Loucy (cell line): ENCODE data around the gene ADCY9.

Experiments used
- H2AFZ ChIP-seq: fragments of 200-600 bp; sonication (generic); 2 replicates; pipeline ENCODE4 v1.6.0; 2016; ENCODE audit warnings: antibody characterized with exemption, mild to moderate bottlenecking, low read length, moderate library complexity
- H3F3A ChIP-seq: fragments of 200-600 bp; 2 replicates; pipeline ENCODE4 v1.6.0; 2016; ENCODE audit warnings: antibody characterized with exemption, low read depth, mild to moderate bottlenecking
- H3K27me3 ChIP-seq: fragments of 200-600 bp; sonication (generic); 2 replicates; pipeline ENCODE4 v1.6.1; 2014; ENCODE audit warnings: low read length, mild to moderate bottlenecking; ENCODE audit not compliant: insufficient read depth, poor library complexity, severe bottlenecking
- H3K36me3 ChIP-seq: fragments of 200-600 bp; sonication (generic); 2 replicates; pipeline ENCODE4 v1.6.1; 2016; ENCODE audit warnings: low read length; ENCODE audit not compliant: insufficient read depth
- H3K4me1 ChIP-seq: fragments of 200-600 bp; sonication (generic); 2 replicates; pipeline ENCODE4 v1.5.1; 2014; ENCODE audit warnings: low read length, mild to moderate bottlenecking; ENCODE audit not compliant: insufficient read depth, poor library complexity, severe bottlenecking
- H3K4me2 ChIP-seq: fragments of 200-600 bp; sonication (generic); 2 replicates; pipeline ENCODE4 v1.6.0; 2014; ENCODE audit warnings: antibody characterized with exemption, low read length, low read depth, mild to moderate bottlenecking; ENCODE audit not compliant: poor library complexity, severe bottlenecking
- H3K4me3 ChIP-seq: fragments of 200-600 bp; sonication (generic); 2 replicates; pipeline ENCODE4 v1.5.1; 2014; ENCODE audit warnings: low read length, mild to moderate bottlenecking, mixed read lengths; ENCODE audit not compliant: poor library complexity, severe bottlenecking
- H3K79me2 ChIP-seq: fragments of 200-600 bp; sonication (generic); 2 replicates; pipeline ENCODE4 v1.6.1; 2014; ENCODE audit warnings: low read length; ENCODE audit not compliant: insufficient read depth
- H3K9ac ChIP-seq: fragments of 200-600 bp; sonication (generic); 2 replicates; pipeline ENCODE4 v1.6.0; 2014; ENCODE audit warnings: mild to moderate bottlenecking, low read depth, low read length, moderate library complexity; ENCODE audit not compliant: poor library complexity, severe bottlenecking
- H3K9me2 ChIP-seq: fragments of 200-600 bp; sonication (generic); replicated peaks from 2 replicates; pipeline ENCODE4 v1.6.1; 2016; ENCODE audit warnings: low read depth, low read length, mixed read lengths
- H3K9me3 ChIP-seq: fragments of 200-600 bp; sonication (generic); 2 replicates; pipeline ENCODE4 v1.6.1; 2014; ENCODE audit warnings: mild to moderate bottlenecking, antibody characterized with exemption, low read length, low read depth; ENCODE audit not compliant: insufficient read depth
- H4K20me1 ChIP-seq: fragments of 200-600 bp; sonication (generic); 2 replicates; pipeline ENCODE4 v1.6.0; 2014; ENCODE audit warnings: antibody characterized with exemption, low read length, mild to moderate bottlenecking; ENCODE audit not compliant: insufficient read depth, poor library complexity, severe bottlenecking
- EZH2phosphoT487 ChIP-seq: fragments of 200-600 bp; IDR thresholded peaks from 2 replicates; pipeline ENCODE4 v1.6.1; 2018; ENCODE audit warnings: antibody characterized with exemption, mild to moderate bottlenecking, moderate library complexity, borderline replicate concordance
- TF ChIP-seq, protein P1 (sequence below): fragments of 200-600 bp; sonication (generic); conservative IDR thresholded peaks from 2 replicates; pipeline ENCODE4 v1.5.1; 2014; ENCODE audit warnings: mild to moderate bottlenecking, antibody characterized with exemption, low read length

Gene ADCY9

GRCh38 chr16:3982216-3982615, 134.0 kb downstream of the ADCY9 start:
- no peaks in the 10 kb centered on the region for H3K36me3 ChIP-seq
- no peak overlapping the region for H3K4me2 ChIP-seq
- no peaks in the 10 kb centered on the region for H3K9me2 ChIP-seq
- no peak overlapping the region for H3K9ac ChIP-seq
- no peaks in the 10 kb centered on the region for H4K20me1 ChIP-seq
- no peaks in the 10 kb centered on the region for H3F3A ChIP-seq
- no peak overlapping the region for H2AFZ ChIP-seq
- H3K4me1 ChIP-seq: no peaks in the 10 kb centered on the region
- no peaks in the 10 kb centered on the region for H3K27me3 ChIP-seq
- TF ChIP-seq, protein P1, sequence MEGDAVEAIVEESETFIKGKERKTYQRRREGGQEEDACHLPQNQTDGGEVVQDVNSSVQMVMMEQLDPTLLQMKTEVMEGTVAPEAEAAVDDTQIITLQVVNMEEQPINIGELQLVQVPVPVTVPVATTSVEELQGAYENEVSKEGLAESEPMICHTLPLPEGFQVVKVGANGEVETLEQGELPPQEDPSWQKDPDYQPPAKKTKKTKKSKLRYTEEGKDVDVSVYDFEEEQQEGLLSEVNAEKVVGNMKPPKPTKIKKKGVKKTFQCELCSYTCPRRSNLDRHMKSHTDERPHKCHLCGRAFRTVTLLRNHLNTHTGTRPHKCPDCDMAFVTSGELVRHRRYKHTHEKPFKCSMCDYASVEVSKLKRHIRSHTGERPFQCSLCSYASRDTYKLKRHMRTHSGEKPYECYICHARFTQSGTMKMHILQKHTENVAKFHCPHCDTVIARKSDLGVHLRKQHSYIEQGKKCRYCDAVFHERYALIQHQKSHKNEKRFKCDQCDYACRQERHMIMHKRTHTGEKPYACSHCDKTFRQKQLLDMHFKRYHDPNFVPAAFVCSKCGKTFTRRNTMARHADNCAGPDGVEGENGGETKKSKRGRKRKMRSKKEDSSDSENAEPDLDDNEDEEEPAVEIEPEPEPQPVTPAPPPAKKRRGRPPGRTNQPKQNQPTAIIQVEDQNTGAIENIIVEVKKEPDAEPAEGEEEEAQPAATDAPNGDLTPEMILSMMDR: no peak
- no peak for TF ChIP-seq EZH2phosphoT487
- H3K79me2 ChIP-seq: no peaks in the 10 kb centered on the region
- H3K9me3 ChIP-seq: no peaks in the 10 kb centered on the region
- no peak overlapping the region for H3K4me3 ChIP-seq

GRCh38 chr16:3980253-3981111, 135.8 kb downstream of the ADCY9 start:
- Histone ChIP-seq H3K4me3 (no peak overlapping the region), H3K79me2 (no peaks in the 10 kb centered on the region), H3K4me2 (no peak overlapping the region), H3K9me3 (no peaks in the 10 kb centered on the region), H3K27me3 (no peaks in the 10 kb centered on the region), H3K9me2 (no peaks in the 10 kb centered on the region), H3K36me3 (no peaks in the 10 kb centered on the region), H3K4me1 (no peaks in the 10 kb centered on the region), H3F3A (no peaks in the 10 kb centered on the region), H4K20me1 (no peaks in the 10 kb centered on the region), H2AFZ (no peak overlapping the region), H3K9ac (no peak overlapping the region)
- TF ChIP-seq, protein P1: no peak
- no peak for TF ChIP-seq EZH2phosphoT487

- no peak overlapping the region for H3K4me2 ChIP-seq
- no peaks in the 10 kb centered on the region for H3K4me1 ChIP-seq
- H4K20me1 ChIP-seq: no peaks in the 10 kb centered on the region
- H3K79me2 ChIP-seq: no peaks in the 10 kb centered on the region
- TF ChIP-seq EZH2phosphoT487: no peak
- TF ChIP-seq, protein P1: no peak
- no peak overlapping the region for H3K9ac ChIP-seq
- H3F3A ChIP-seq: no peaks in the 10 kb centered on the region
- H3K27me3 ChIP-seq: no peaks in the 10 kb centered on the region
- no peak overlapping the region for H2AFZ ChIP-seq
- no peaks in the 10 kb centered on the region for H3K9me2 ChIP-seq
- H3K36me3 ChIP-seq: no peaks in the 10 kb centered on the region
- no peaks in the 10 kb centered on the region for H3K9me3 ChIP-seq
- H3K4me3 ChIP-seq: no peak overlapping the region
Measured at GRCh38 chr16:3979518-3979917, 136.7 kb downstream of the ADCY9 start.
